Stimulated activated CD8-positive, alpha-beta memory T cell treated with anti-CD3 and anti-CD28 coated beads, Interleukin-2, amount 100 ng/mL, for 48 hours (primary cell): Measurements from ENCODE around the gene ADAMTSL5.
A peak's percentile ranks its signal among the peaks of the same experiment; 100 is the strongest.

ENCODE experiments used
- DNase-seq, 2 donors: peaks; one replicate each; pipeline ENCODE4 v3.0.0-alpha.2; 2020; ENCODE audit warnings: low read depth in 2 of 2

Gene ADAMTSL5

DNA sequence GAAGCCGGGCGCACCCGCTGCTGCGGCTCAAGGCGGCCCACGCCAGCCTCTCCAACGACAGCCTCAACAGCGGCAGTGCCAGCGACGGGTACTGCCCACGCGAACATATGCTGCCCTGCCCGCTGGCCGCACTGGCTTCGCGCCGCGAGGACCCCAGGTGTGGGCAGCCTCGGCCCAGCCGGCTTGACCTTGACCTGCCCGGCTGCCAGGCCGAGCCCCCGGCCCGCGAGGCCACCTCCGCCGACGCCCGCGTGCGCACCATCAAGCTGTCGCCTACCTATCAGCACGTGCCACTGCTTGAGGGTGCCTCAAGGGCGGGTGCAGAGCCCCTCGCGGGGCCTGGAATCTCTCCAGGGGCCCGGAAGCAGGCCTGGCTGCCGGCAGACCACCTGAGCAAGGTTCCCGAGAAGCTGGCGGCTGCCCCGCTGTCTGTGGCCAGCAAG is 46.8 kb downstream of the ADAMTSL5 start:
- DNase-seq = no peak

DNA sequence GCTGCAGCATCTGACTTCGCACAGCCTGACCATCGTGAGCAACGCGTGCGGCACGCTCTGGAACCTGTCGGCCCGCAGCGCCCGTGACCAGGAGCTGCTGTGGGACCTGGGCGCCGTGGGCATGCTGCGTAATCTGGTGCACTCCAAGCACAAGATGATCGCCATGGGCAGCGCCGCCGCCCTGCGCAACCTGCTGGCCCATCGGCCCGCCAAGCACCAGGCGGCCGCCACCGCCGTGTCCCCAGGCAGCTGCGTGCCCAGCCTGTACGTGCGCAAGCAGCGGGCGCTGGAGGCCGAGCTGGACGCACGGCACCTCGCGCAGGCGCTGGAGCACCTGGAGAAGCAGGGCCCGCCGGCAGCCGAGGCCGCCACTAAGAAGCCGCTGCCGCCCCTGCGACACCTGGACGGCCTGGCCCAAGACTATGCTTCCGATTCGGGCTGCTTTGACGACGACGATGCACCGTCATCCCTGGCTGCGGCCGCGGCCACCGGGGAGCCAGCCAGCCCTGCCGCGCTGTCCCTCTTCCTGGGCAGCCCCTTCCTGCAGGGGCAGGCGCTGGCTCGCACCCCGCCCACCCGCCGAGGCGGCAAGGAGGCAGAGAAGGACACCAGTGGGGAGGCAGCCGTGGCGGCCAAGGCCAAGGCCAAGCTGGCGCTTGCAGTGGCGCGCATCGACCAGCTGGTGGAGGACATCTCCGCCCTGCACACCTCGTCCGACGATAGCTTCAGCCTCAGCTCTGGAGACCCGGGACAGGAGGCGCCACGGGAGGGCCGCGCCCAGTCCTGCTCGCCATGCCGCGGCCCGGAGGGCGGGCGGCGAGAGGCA is 47.4 kb downstream of the ADAMTSL5 start:
- DNase-seq = peak in 1 of 2 donors; percentile 39

DNA sequence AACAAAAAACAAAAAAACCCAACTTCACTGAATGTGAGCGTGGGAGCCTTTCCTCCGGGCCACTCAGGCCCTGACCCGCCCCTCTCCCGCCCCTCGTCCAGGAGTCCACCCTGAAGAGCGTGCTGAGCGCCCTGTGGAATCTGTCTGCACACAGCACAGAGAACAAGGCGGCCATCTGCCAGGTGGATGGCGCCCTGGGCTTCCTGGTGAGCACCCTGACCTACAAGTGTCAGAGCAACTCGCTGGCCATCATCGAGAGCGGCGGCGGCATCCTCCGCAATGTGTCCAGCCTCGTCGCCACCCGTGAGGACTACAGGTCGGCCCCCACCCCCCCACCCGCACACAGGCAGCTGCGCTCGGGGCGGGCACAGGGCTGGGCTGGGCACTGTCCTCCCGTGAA is 51.0 kb downstream of the ADAMTSL5 start:
- no peak for DNase-seq

DNA sequence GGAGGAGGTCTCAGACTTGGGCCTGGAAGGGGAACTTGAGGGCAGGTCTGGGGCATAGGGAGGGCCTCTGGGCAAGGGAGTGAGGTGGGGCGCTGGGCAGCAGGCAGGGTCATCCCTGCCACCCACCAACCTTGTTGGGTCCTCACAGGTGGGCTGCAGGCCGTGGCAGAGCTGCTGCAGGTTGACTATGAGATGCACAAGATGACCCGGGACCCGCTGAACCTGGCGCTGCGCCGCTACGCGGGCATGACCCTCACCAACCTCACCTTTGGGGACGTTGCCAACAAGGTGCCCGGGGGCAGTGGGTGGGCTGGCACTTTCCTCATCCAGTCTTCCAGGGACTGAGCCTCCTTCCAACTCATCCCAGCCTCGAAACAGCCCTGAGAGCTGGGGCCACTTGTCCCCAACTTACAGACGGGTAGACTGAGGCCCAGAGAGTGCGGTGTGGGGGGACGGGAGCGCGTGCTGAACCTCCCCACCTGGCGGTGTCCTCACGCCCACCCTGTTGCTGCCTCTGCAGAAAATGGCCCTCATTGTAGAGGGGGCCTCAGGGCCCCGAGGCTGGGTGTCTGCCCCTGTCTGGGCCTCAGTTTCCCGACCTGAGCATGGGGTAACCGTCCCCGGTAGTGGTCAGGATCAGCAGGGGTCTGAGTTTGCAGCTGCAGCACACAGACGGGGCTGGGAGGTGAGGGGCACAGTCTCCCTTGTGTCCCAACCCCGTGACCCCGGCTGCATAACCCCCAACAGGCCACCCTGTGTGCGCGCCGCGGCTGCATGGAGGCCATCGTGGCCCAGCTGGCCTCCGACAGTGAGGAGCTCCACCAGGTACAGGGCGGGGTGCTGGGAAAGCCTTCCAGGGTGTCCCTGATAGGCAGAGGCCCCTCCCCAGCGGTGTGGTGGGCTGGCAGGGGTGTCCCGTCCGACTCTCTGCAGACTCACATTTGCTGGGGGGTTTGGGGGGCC is 52.5 kb downstream of the ADAMTSL5 start:
- DNase-seq = no peak

DNA sequence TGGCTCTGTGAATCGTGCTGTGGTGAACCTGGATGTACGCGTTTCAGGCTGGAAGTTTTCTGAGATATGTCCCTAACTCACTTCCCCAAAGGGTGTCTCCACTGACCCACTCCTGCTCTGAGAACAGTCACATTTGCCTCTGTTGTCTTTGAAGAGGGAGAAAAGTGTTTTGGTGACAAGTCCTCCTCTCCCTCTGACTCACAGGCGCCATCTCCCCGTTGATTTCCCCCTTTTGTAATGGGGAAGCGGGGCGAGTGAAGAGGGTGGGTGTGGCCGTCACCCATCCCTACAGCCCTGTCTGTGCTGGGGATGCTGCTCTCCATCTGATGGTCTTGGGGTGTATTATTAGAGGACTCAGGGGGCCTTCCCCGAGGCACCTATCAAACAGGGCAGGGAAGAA is 53.3 kb downstream of the ADAMTSL5 start:
- DNase-seq = no peak

DNA sequence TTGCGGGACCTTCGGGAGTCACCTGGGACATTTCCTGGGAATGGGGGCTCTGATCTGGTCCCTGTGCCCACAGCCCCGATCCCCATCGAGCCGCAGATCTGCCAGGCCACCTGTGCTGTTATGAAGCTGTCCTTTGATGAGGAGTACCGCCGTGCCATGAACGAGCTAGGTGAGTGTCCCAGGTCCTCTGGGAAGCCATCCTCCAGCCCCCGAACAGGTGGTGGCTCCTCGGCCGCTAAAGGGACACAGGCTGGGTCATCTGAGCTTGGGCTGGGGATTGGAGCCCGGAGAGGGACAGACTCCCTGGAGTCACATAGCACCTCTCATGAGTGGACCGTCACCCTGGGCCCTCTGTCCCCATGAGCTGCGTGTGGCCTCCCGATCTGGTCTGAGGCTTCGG is 54.9 kb downstream of the ADAMTSL5 start:
- no peak for DNase-seq

DNA sequence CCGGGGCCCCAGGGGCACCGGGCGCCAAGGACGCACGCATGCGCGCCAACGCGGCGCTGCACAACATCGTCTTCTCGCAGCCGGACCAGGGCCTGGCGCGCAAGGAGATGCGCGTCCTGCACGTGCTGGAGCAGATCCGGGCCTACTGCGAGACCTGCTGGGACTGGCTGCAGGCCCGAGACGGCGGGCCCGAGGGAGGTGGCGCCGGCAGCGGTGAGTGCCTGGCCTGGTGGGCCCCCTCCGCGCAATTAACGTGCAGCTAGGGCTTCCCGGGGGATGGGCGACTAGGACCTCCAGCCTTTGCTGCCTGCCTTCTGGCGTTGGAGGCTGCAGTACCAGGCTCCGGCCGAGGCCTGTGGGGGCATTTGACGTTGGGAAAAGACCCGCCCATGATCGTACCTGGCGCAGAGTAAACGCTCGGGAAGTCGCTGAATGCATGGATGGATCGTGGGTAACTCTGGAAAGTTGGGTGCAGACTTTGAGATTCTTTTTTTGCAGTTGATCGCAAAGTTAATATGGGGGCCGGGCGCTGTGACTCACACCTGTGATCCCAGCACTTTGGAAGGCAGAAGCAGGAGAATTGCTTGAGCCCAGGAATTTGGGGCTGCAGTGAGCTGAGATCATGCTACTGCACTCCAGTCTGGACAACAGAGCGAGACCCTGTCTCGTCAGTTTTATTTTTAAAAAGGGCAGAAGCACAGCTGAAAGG is 55.6 kb downstream of the ADAMTSL5 start:
- no peak for DNase-seq

DNA sequence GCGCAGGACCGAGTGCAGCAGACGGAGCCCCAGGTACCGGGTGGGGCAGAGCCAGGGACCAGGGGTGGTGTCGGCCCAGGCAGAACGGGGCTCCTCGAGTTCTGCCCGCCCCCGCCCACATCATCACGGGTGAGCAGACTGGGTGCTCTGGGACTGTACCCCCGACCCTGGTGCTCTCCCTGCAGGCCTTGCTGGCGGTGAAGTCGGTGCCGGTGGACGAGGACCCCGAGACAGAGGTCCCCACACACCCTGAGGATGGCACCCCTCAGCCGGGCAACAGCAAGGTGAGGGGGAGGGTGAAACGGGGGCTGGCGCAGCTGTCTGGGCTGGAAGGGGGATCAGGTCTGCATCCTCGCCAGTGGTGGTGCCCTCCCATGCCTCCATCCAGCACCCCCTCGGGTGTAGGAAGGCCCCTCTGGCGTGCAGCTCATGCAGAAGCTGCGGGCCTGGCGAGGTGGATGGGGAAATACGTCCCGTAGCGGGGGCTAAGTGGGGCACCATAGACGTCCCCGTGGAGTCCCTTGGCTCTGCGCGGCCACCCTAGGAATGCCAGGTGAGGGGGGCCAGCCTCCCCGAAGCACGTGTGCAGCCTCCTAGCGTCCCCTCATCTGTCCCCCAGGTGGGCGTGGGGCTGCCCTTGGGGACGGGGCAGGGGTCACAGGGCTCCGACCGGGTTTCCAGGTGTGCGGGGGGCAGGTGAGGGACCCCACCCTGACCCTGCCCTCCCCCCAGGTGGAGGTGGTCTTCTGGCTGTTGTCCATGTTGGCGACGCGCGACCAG is 56.5 kb downstream of the ADAMTSL5 start:
- DNase-seq = no peak

DNA sequence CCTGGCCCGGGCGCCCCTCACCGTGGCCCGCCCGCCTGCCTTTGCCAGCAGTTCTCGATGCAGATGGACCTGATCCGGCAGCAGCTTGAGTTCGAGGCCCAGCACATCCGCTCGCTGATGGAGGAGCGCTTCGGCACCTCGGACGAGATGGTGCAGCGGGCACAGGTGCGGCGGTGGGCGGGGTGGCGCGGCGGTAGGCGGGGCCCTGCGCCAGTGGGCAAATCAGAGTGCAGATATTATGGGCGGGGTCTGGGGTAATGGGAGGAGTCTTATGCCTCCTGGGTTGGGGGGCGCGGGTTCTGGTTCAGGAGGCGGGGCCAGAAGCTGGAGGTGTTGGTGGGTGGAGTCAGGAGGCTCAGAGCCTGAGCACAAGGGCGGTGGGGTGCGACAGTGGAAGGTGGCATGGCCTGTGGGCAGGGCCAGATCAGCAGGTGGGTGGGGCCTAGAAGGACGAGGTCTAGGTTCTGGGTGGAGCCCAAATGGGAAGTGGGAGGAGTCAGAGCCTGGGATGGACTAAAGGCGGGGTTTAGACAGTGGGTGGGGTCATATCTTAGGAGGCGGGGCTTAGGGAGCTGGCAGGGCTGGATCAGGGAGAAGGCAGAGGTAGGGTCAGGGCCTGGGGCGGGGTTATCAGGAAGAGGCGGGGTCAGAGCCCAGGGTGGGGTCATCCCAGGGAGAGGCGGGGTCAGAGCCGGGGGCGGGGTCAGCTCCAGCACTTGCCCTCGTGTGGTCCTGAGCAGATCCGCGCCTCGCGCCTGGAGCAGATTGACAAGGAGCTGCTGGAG is 57.3 kb downstream of the ADAMTSL5 start:
- peak in 1 of 2 donors; percentile 67 for DNase-seq
